ENCODE results near the gene GJB4. TPM values are rescaled to one million over a fixed set of nuclear protein-coding genes. Genes with fewer than 3 reads are reported as not detected.

Gene GJB4
- polyA plus RNA-seq (2013, experiment 1 of 2): not detected
- not detected for polyA plus RNA-seq (2013, experiment 2 of 2)

DNA sequence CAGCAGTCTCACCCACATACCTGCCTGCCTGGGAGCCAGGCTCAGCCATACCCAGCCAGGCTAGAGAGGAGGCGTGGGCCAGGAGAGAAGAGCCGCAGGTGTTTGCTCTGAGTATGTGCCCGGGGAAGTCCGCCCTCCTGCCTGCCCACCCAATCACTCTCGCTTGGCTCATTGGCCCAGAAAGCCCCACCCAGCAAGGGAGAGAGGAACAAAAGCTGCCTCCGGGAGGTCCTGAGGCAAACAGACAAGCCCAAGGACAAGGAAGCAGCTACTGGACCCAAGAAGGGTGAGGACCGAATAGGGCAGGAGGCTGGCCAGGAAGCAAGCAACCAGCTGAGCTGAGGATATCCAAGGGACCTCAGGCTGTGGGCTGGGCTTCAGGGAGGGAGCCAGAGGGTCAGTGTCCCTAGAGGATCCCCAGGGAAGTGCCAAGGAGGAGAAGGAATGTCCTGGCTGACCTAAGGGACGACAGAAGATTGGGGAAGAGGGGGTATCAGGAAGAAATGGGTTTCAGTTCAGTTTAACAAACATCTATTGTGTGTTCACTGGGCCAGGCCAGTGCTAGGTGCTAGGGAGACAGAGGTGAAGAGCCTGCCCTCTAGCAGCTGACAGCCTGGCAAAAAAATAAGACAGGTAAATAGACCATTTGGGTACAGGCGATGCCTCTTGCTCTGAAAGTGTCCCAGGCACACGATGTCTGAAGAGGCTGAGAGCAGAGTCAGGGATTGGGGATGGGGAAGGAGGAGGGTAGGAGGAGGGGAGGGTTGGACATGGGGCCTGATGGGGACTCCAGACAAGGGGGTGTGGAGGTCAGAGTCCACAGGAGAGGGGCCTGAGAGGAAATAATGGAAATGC is at the start of gene GJB4:
Gene GJB4, plus strand, starts transcription at position 238 of the 855 bp plus-strand sequence. CDS start 1,515 bp downstream, outside the sequence.
- Histone ChIP-seq H3K9me3 (ENCODE audit: control insufficient read depth, low read length) (no peaks in the 10 kb centered on the region), H3K4me1 (ENCODE audit: control insufficient read depth, insufficient read depth, low read length, poor library complexity, severe bottlenecking) (peaks cover 18% of the 10 kb centered on the region), H3K36me3 (ENCODE audit: control insufficient read depth, insufficient read depth, low read length) (no peaks in the 10 kb centered on the region), H3K4me3 (ENCODE audit: extremely low read depth, insufficient read depth, low read length, poor library complexity, severe bottlenecking) (no peak within 1 kb of the TSS), H3K27ac (ENCODE audit: low read depth, low read length, severe bottlenecking) (no peak within 1 kb of the TSS)
- 57 to 79% methylated on average over 7 of the region's 10 CpGs for whole genome bisulfite sequencing, 2 experiments (ENCODE audit: insufficient coverage in 2 of 2)

DNA sequence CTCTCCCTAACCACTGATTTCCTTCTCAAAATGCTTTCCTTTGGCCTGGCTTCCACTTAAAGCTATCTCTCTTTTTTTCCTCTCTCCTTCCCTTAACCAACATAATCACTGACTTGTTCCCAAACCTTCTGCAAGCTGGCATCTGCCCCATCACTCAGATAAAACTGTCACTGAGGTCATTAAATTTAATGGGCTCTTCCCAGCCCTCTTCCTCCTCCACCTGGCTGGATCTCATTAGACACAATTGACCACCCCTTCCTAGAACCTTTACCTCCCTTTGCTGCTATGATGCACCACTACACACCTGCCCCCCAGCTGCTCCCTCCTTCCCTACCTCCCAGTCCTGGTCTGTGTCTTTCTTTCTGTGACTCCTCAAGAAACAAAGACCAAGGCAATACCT is 48.7 kb upstream of the GJB4 start:
- Histone ChIP-seq H3K36me3 (ENCODE audit: control insufficient read depth, insufficient read depth, low read length) (no peaks in the 10 kb centered on the region), H3K9me3 (ENCODE audit: control insufficient read depth, low read length) (no peaks in the 10 kb centered on the region), H3K4me1 (ENCODE audit: control insufficient read depth, insufficient read depth, low read length, poor library complexity, severe bottlenecking) (no peaks in the 10 kb centered on the region), H3K4me3 (ENCODE audit: extremely low read depth, insufficient read depth, low read length, poor library complexity, severe bottlenecking) (no peak overlapping the region), H3K27ac (ENCODE audit: low read depth, low read length, severe bottlenecking) (no peak overlapping the region)

DNA sequence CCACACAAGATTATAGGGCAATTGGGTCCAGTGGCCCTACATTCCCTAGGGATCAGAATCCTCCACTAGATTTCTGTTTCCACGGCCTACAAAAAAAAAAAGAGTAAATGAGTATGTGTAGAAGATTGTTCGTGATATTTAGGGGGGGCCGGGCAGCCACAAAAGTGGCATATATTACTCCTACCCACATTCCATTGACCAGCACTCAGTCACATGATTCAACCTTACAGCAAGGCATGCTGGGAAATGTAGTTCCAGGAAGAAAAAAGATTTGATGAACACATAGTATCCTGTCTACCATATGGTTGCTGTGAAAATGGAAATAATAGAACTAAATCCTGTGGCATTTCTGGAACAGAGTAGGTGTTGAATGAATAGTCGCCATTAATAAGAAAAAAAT is 48.1 kb upstream of the GJB4 start:
- Histone ChIP-seq H3K4me1 (ENCODE audit: control insufficient read depth, insufficient read depth, low read length, poor library complexity, severe bottlenecking) (no peaks in the 10 kb centered on the region), H3K36me3 (ENCODE audit: control insufficient read depth, insufficient read depth, low read length) (no peaks in the 10 kb centered on the region), H3K9me3 (ENCODE audit: control insufficient read depth, low read length) (no peaks in the 10 kb centered on the region), H3K4me3 (ENCODE audit: extremely low read depth, insufficient read depth, low read length, poor library complexity, severe bottlenecking) (no peak overlapping the region), H3K27ac (ENCODE audit: low read depth, low read length, severe bottlenecking) (no peak overlapping the region)
- WGBS, 2 experiments (ENCODE audit: insufficient coverage in 2 of 2): no CpG with 5 or more reads among the region's 4 CpGs

DNA sequence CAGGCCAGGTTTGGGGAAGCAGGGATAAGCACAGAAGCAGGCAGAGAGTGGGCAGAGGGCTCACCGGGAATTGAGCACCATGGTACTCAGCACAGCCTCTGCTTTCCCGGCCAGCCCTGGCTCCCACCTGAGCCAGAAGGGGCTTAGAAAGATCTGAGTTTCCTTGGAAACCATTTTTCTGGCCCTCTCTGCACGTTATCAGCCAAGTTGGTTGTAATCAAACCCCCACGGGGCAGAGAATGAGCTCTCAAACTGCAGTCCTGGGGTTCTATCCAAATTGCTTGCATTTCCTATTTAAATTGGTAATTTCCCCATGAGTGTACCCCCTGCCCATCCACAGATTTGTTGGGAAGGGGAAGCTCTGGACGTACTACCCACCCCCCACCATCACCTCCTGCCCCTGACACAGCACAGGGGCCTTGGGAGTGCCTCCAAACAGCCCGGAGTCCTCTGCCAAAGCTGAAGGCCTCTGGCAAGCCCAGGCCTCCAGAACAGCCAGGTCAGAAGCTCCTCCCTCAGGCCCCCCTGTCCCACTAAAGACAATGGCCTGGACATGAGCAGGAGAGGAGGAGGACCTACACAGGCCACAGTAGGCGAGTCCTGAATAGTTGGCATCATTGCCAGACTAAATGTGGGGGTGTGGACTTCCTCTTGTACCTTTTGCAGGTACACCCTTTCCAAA is 47.4 kb upstream of the GJB4 start:
- H3K4me3 ChIP-seq (ENCODE audit: extremely low read depth, insufficient read depth, low read length, poor library complexity, severe bottlenecking): no peak overlapping the region
- H3K27ac ChIP-seq (ENCODE audit: low read depth, low read length, severe bottlenecking): no peak overlapping the region
- no peaks in the 10 kb centered on the region for H3K9me3 ChIP-seq (ENCODE audit: control insufficient read depth, low read length)
- H3K4me1 ChIP-seq (ENCODE audit: control insufficient read depth, insufficient read depth, low read length, poor library complexity, severe bottlenecking): no peaks in the 10 kb centered on the region
- H3K36me3 ChIP-seq (ENCODE audit: control insufficient read depth, insufficient read depth, low read length): no peaks in the 10 kb centered on the region
- 78 to 81% methylated on average over 5 to 7 of the region's 7 CpGs for WGBS, 2 experiments (ENCODE audit: insufficient coverage in 2 of 2)

GRCh38 chr1:34713443-34713842 is 46.1 kb upstream of the GJB4 start:
- Histone ChIP-seq H3K4me1 (ENCODE audit: control insufficient read depth, insufficient read depth, low read length, poor library complexity, severe bottlenecking) (no peaks in the 10 kb centered on the region), H3K36me3 (ENCODE audit: control insufficient read depth, insufficient read depth, low read length) (no peaks in the 10 kb centered on the region), H3K9me3 (ENCODE audit: control insufficient read depth, low read length) (no peaks in the 10 kb centered on the region), H3K27ac (ENCODE audit: low read depth, low read length, severe bottlenecking) (no peak overlapping the region), H3K4me3 (ENCODE audit: extremely low read depth, insufficient read depth, low read length, poor library complexity, severe bottlenecking) (no peak overlapping the region)
- 71 to 84% methylated on average over 3 to 5 of the region's 6 CpGs for WGBS, 2 experiments (ENCODE audit: insufficient coverage in 2 of 2)

GRCh38 chr1:34714386-34714785 is 45.2 kb upstream of the GJB4 start:
- H3K4me3 ChIP-seq (ENCODE audit: extremely low read depth, insufficient read depth, low read length, poor library complexity, severe bottlenecking): no peak overlapping the region
- no peaks in the 10 kb centered on the region for H3K9me3 ChIP-seq (ENCODE audit: control insufficient read depth, low read length)
- no peak overlapping the region for H3K27ac ChIP-seq (ENCODE audit: low read depth, low read length, severe bottlenecking)
- WGBS, 2 experiments (ENCODE audit: insufficient coverage in 2 of 2): 49 to 63% methylated on average over 2 of the region's 3 CpGs
- no peaks in the 10 kb centered on the region for H3K4me1 ChIP-seq (ENCODE audit: control insufficient read depth, insufficient read depth, low read length, poor library complexity, severe bottlenecking)
- H3K36me3 ChIP-seq (ENCODE audit: control insufficient read depth, insufficient read depth, low read length): no peaks in the 10 kb centered on the region

DNA sequence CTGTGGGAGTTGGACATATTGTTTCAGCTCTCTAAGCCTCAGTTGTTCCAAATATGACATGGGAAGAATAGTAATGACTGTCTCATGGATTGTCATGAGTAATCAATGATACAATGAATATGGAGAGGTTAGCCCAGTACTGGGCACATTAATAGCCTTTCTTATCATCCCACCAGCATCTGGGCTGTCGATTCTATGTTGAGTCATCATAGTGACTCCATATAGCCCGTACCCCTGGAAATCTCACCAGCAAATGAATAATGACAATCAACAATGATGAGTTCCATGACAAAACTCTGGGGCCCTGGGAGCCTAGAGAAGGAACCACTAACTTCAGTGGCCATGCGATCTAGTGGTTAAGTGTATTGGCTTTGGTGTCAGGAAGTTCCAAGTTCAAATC is 44.4 kb upstream of the GJB4 start:
- no peak overlapping the region for H3K4me3 ChIP-seq (ENCODE audit: extremely low read depth, insufficient read depth, low read length, poor library complexity, severe bottlenecking)
- H3K36me3 ChIP-seq (ENCODE audit: control insufficient read depth, insufficient read depth, low read length): no peaks in the 10 kb centered on the region
- WGBS, 2 experiments (ENCODE audit: insufficient coverage in 2 of 2): 89 to 93% methylated on average over 1 to 2 of the region's 3 CpGs
- no peak overlapping the region for H3K27ac ChIP-seq (ENCODE audit: low read depth, low read length, severe bottlenecking)
- H3K4me1 ChIP-seq (ENCODE audit: control insufficient read depth, insufficient read depth, low read length, poor library complexity, severe bottlenecking): no peaks in the 10 kb centered on the region
- no peaks in the 10 kb centered on the region for H3K9me3 ChIP-seq (ENCODE audit: control insufficient read depth, low read length)

DNA sequence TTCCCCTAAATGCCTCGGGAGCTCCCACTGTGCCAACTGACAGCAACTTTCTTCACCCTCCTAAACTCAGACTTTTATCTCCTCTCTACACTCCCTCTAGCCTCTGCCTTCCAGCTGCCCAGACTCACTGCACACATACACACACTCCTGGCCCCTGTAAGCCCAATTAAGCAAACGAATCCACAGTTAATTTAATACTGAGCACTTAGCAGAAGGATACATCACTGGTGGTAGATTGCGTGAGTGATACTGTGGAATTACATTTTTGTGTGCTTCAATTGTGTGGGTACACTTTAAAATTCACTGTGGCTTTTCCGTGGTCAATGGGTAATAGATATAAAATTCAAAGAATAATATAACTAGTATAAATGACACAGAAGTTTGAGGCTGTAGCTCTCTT is 38.3 kb upstream of the GJB4 start:
- WGBS, 2 experiments (ENCODE audit: insufficient coverage in 2 of 2): 81 to 100% methylated on average over 1 of the region's 4 CpGs
- Histone ChIP-seq H3K27ac (ENCODE audit: low read depth, low read length, severe bottlenecking) (no peak overlapping the region), H3K9me3 (ENCODE audit: control insufficient read depth, low read length) (no peaks in the 10 kb centered on the region), H3K4me3 (ENCODE audit: extremely low read depth, insufficient read depth, low read length, poor library complexity, severe bottlenecking) (no peak overlapping the region), H3K36me3 (ENCODE audit: control insufficient read depth, insufficient read depth, low read length) (no peaks in the 10 kb centered on the region), H3K4me1 (ENCODE audit: control insufficient read depth, insufficient read depth, low read length, poor library complexity, severe bottlenecking) (no peaks in the 10 kb centered on the region)

GRCh38 chr1:34721646-34722355 is 37.7 kb upstream of the GJB4 start:
- Histone ChIP-seq H3K36me3 (ENCODE audit: control insufficient read depth, insufficient read depth, low read length) (no peaks in the 10 kb centered on the region), H3K27ac (ENCODE audit: low read depth, low read length, severe bottlenecking) (no peak overlapping the region), H3K4me3 (ENCODE audit: extremely low read depth, insufficient read depth, low read length, poor library complexity, severe bottlenecking) (no peak overlapping the region), H3K4me1 (ENCODE audit: control insufficient read depth, insufficient read depth, low read length, poor library complexity, severe bottlenecking) (no peaks in the 10 kb centered on the region), H3K9me3 (ENCODE audit: control insufficient read depth, low read length) (no peaks in the 10 kb centered on the region)
- WGBS, 2 experiments (ENCODE audit: insufficient coverage in 2 of 2): 90 to 100% methylated on average over 1 to 5 of the region's 6 CpGs

DNA sequence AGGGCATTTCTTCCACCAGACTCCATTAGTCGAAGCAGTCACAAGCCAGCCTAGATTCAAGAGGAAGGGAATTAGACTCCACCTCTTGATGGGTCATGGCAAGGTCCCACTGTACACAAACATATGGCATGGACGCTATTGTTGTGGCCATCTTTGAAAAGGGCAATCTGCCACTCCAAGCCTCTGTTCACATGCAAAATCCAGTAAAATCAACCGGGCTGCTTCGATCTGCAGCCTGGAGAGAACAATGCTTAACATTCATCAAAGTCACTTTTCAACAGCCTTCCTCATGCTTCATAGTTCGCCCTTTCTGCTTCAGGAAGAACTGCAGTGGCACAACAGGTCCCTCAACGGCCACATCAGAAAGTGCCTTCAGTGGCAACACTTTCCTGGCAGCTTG is 32.7 kb upstream of the GJB4 start:
- no peak overlapping the region for H3K27ac ChIP-seq (ENCODE audit: low read depth, low read length, severe bottlenecking)
- no peaks in the 10 kb centered on the region for H3K4me1 ChIP-seq (ENCODE audit: control insufficient read depth, insufficient read depth, low read length, poor library complexity, severe bottlenecking)
- no peaks in the 10 kb centered on the region for H3K36me3 ChIP-seq (ENCODE audit: control insufficient read depth, insufficient read depth, low read length)
- H3K9me3 ChIP-seq (ENCODE audit: control insufficient read depth, low read length): no peaks in the 10 kb centered on the region
- WGBS, 2 experiments (ENCODE audit: insufficient coverage in 2 of 2): 82 to 86% methylated on average over 6 of the region's 6 CpGs
- H3K4me3 ChIP-seq (ENCODE audit: extremely low read depth, insufficient read depth, low read length, poor library complexity, severe bottlenecking): no peak overlapping the region

All from mesodermal cell (in vitro differentiated cells).